Measurements from ENCODE around the gene PPP1R12B.

PPP1R12B gene

GRCh38 chr1:202357506-202357905 lies 9.0 kb downstream of the PPP1R12B start:
- Histone ChIP-seq H4K20me1 (ENCODE audit: control insufficient read depth, insufficient read depth, low read depth, low read length) (no peaks in the 10 kb centered on the region), H3K36me3 (ENCODE audit: control insufficient read depth, low read length) (no peaks in the 10 kb centered on the region), H3K4me2 (ENCODE audit: low read length) (no peak overlapping the region), H3K9me3 (ENCODE audit: control insufficient read depth, insufficient read depth, low read length) (no peaks in the 10 kb centered on the region), H3K27ac (ENCODE audit: low read depth, low read length) (no peak overlapping the region), H3K79me2 (ENCODE audit: control insufficient read depth, low read length) (peaks cover 63% of the 10 kb centered on the region), H3F3A (ENCODE audit: control insufficient read depth, insufficient read depth) (no peaks in the 10 kb centered on the region), H3K9me2 (replicated peaks; ENCODE audit: control insufficient read depth, low read length) (no peaks in the 10 kb centered on the region), H3K4me1 (ENCODE audit: control insufficient read depth, low read length) (no peaks in the 10 kb centered on the region), H3K4me3 (ENCODE audit: low read length) (no peak overlapping the region), H3K27me3 (ENCODE audit: control insufficient read depth, low read length) (no peaks in the 10 kb centered on the region)
- TF ChIP-seq, protein P1, sequence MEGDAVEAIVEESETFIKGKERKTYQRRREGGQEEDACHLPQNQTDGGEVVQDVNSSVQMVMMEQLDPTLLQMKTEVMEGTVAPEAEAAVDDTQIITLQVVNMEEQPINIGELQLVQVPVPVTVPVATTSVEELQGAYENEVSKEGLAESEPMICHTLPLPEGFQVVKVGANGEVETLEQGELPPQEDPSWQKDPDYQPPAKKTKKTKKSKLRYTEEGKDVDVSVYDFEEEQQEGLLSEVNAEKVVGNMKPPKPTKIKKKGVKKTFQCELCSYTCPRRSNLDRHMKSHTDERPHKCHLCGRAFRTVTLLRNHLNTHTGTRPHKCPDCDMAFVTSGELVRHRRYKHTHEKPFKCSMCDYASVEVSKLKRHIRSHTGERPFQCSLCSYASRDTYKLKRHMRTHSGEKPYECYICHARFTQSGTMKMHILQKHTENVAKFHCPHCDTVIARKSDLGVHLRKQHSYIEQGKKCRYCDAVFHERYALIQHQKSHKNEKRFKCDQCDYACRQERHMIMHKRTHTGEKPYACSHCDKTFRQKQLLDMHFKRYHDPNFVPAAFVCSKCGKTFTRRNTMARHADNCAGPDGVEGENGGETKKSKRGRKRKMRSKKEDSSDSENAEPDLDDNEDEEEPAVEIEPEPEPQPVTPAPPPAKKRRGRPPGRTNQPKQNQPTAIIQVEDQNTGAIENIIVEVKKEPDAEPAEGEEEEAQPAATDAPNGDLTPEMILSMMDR (IDR thresholded peaks at IDR 0.05; ENCODE audit: low read depth, low read length, poor library complexity, severe bottlenecking) = no peak
- no peak for TF ChIP-seq EZH2phosphoT487 (IDR thresholded peaks at IDR 0.05; ENCODE audit: borderline replicate concordance, low read length)

DNA sequence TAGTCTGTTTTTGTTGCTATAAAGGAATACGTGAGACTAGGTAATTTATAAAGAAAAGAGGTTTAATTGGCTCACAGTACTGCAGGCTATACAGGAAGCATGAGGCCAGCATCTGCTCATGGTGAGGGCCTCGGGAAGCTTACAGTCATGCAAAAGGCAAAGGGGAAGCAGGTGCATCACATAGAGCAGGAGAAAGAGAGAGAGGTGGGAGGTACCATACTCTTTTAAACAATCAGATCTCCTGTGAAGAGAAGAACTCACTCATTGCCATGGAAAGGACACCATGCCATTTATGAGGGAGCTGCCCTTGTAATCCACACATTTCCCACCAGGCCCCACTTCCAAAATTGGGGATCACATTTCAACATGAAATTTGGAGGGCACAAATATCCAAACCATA lies 12.7 kb downstream of the PPP1R12B start:
- H3K79me2 ChIP-seq (ENCODE audit: control insufficient read depth, low read length) = peaks cover 44% of the 10 kb centered on the region

GRCh38 chr1:202361701-202362100 lies 13.2 kb downstream of the PPP1R12B start:
- TF ChIP-seq EZH2phosphoT487 (IDR thresholded peaks at IDR 0.05; ENCODE audit: borderline replicate concordance, low read length) = no peak
- TF ChIP-seq, protein P1 (IDR thresholded peaks at IDR 0.05; ENCODE audit: low read depth, low read length, poor library complexity, severe bottlenecking) = no peak
- no peaks in the 10 kb centered on the region for H3K27me3 ChIP-seq (ENCODE audit: control insufficient read depth, low read length)

More for the DNA sequence above, 12.7 kb downstream of the PPP1R12B start:
- Histone ChIP-seq H3K4me1 (ENCODE audit: control insufficient read depth, low read length) (no peaks in the 10 kb centered on the region), H3K9me2 (replicated peaks; ENCODE audit: control insufficient read depth, low read length) (no peaks in the 10 kb centered on the region), H3K4me3 (ENCODE audit: low read length) (no peak overlapping the region), H4K20me1 (ENCODE audit: control insufficient read depth, insufficient read depth, low read depth, low read length) (no peaks in the 10 kb centered on the region), H3F3A (ENCODE audit: control insufficient read depth, insufficient read depth) (no peaks in the 10 kb centered on the region), H3K9me3 (ENCODE audit: control insufficient read depth, insufficient read depth, low read length) (no peaks in the 10 kb centered on the region), H3K27ac (ENCODE audit: low read depth, low read length) (no peak overlapping the region), H3K27me3 (ENCODE audit: control insufficient read depth, low read length) (no peaks in the 10 kb centered on the region), H3K36me3 (ENCODE audit: control insufficient read depth, low read length) (no peaks in the 10 kb centered on the region), H3K4me2 (ENCODE audit: low read length) (no peak overlapping the region)
- no peak for TF ChIP-seq EZH2phosphoT487 (IDR thresholded peaks at IDR 0.05; ENCODE audit: borderline replicate concordance, low read length)
- TF ChIP-seq, protein P1 (IDR thresholded peaks at IDR 0.05; ENCODE audit: low read depth, low read length, poor library complexity, severe bottlenecking) = no peak

More at GRCh38 chr1:202361701-202362100, 13.2 kb downstream of the PPP1R12B start:
- Histone ChIP-seq H3K4me2 (ENCODE audit: low read length) (no peak overlapping the region), H3K4me3 (ENCODE audit: low read length) (no peak overlapping the region), H3K27ac (ENCODE audit: low read depth, low read length) (no peak overlapping the region), H3K79me2 (ENCODE audit: control insufficient read depth, low read length) (peaks cover 41% of the 10 kb centered on the region), H3K4me1 (ENCODE audit: control insufficient read depth, low read length) (no peaks in the 10 kb centered on the region), H3F3A (ENCODE audit: control insufficient read depth, insufficient read depth) (no peaks in the 10 kb centered on the region), H3K9me2 (replicated peaks; ENCODE audit: control insufficient read depth, low read length) (no peaks in the 10 kb centered on the region), H3K9me3 (ENCODE audit: control insufficient read depth, insufficient read depth, low read length) (no peaks in the 10 kb centered on the region), H3K36me3 (ENCODE audit: control insufficient read depth, low read length) (no peaks in the 10 kb centered on the region), H4K20me1 (ENCODE audit: control insufficient read depth, insufficient read depth, low read depth, low read length) (no peaks in the 10 kb centered on the region)
